HG03108 (cell line): ENCODE measurements around the gene MYO1C.
"Not testable (repeated sequence)": the region's sequence is repeated elsewhere in the genome, so short reads cannot be mapped to it uniquely, and the experiment has no call there.

Experiments used
- ATAC-seq: cut with Tn5 transposase; IDR thresholded peaks from one replicate; pipeline ENCODE4 v1.9.1; 2021; ENCODE audit warnings: moderate library complexity; ENCODE audit not compliant: unreplicated experiment

MYO1C gene, protein sequence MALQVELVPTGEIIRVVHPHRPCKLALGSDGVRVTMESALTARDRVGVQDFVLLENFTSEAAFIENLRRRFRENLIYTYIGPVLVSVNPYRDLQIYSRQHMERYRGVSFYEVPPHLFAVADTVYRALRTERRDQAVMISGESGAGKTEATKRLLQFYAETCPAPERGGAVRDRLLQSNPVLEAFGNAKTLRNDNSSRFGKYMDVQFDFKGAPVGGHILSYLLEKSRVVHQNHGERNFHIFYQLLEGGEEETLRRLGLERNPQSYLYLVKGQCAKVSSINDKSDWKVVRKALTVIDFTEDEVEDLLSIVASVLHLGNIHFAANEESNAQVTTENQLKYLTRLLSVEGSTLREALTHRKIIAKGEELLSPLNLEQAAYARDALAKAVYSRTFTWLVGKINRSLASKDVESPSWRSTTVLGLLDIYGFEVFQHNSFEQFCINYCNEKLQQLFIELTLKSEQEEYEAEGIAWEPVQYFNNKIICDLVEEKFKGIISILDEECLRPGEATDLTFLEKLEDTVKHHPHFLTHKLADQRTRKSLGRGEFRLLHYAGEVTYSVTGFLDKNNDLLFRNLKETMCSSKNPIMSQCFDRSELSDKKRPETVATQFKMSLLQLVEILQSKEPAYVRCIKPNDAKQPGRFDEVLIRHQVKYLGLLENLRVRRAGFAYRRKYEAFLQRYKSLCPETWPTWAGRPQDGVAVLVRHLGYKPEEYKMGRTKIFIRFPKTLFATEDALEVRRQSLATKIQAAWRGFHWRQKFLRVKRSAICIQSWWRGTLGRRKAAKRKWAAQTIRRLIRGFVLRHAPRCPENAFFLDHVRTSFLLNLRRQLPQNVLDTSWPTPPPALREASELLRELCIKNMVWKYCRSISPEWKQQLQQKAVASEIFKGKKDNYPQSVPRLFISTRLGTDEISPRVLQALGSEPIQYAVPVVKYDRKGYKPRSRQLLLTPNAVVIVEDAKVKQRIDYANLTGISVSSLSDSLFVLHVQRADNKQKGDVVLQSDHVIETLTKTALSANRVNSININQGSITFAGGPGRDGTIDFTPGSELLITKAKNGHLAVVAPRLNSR

DNA sequence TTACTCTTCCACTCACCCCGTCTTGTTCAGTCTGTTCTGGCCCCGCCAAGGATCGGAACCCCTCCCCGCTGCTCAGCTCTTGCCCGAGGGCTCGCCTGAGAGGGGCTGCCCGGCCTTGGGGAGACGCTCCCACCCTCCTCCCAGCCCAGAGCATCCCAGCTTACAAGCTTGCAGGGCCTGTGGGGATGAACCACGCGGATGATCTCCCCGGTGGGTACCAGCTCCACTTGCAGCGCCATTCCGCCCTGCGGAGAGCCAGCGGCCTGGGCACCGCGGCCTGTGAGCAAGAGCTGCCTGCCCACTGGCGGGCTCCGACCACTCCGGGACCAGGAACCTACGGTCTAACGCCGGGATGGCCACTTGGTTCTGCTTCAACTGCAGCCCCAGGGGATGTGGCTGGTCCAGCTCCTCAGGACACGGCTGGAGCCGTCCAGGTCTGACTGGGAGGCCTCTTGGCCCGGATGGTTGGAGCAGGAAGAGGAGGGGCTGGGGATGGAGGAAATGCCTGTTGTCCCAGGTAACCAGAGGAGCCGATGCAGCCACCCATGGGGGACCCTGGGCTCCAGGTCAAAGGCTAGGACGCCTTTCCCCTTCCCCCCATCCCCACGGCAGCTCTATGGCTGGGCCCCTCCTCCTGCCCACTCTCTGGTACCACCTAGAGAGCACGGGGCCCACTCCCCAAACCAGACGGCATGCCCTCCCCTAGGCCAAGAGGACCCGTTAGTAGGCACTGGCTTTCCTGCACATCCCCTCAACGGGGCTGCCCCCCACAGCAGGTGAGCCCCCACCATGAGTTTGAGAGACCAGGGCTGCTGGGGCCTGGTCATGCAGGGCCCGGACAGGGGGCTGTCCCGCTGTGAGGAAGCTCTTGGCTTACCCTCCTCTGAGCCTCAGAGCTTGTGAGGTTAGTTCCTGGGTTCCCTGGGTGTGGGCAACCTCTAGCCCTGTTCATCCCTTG is at the start of gene MYO1C:
MYO1C (minus strand) TSS at position 438 of the 958 bp plus-strand sequence; CDS start at position 239, 199 bp downstream.
- no peak for ATAC-seq

DNA sequence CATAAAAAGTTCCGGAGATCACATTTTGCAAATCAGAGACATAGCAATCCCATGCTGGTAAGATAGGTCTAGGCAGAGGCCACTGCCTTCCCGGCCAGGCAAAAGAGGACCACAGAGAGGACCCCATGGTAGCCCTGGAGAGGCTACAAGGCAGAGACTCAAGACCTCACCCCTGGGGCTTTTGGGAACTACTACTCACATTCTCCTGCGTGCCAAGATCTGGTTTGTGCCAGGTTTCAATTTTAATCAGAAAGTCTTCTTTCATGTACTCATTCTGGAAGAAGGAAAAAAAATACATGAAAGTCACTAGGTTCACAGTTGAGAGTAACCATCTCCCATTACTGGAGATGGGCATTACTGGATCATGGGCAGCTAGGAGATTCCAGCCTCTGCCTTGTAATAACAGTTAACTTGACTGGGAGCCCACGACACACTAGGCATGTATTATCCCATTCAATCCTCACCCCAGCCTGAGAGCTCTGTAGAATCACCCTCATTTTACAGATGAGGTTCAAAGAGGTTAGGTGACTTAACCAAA is 49.0 kb upstream of the MYO1C start:
- ATAC-seq, result no peak

DNA sequence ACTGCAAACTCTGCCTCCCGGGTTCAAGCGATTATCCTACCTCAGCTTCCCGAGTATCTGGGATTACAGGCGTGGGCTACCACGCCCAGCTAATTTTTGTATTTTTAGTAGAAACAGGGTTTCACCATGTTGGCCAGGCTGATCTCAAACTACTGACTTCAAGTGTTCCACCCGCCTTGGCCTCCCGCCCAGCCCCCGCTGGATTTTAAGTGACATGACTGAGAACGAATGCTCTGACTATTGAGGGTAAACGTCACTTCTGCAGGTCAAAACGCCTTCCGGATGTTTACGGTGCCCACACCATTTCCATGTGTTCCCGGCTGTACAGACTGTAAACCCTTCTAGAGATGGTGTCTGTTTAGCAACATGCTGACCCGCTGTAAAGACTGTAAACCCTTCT is 47.3 kb upstream of the MYO1C start:
- ATAC-seq, result no peak

GRCh38 chr17:1535737-1536136 is 43.3 kb upstream of the MYO1C start:
- ATAC-seq, result no peak

- ATAC-seq, result no peak
Measured at GRCh38 chr17:1533661-1534325, 41.3 kb upstream of the MYO1C start.

- ATAC-seq, result no peak
Measured at GRCh38 chr17:1532836-1533602, 40.5 kb upstream of the MYO1C start.

DNA sequence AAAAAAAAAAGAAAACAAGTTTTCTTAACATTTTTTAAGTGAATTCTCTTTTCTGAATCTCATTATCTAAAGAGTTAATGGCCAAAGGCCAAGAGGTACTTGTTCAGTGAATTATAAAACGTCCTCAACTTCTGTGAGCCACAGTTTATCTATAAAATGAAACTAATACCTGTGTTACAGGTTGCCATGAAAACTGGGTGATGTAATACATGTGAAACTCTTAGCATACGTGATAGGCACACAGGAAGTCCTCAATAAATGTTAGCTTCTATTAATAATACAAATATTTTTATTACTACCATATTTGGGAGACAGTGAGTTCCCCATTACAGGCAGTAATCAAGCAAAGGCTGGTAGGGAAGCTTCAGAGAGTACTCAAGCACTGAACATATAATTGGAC is 37.4 kb upstream of the MYO1C start:
- no peak for ATAC-seq

- not testable (repeated sequence) for ATAC-seq
Measured at GRCh38 chr17:1526876-1527275, 34.4 kb upstream of the MYO1C start.

GRCh38 chr17:1522626-1523025 is 30.1 kb upstream of the MYO1C start:
- no peak for ATAC-seq

DNA sequence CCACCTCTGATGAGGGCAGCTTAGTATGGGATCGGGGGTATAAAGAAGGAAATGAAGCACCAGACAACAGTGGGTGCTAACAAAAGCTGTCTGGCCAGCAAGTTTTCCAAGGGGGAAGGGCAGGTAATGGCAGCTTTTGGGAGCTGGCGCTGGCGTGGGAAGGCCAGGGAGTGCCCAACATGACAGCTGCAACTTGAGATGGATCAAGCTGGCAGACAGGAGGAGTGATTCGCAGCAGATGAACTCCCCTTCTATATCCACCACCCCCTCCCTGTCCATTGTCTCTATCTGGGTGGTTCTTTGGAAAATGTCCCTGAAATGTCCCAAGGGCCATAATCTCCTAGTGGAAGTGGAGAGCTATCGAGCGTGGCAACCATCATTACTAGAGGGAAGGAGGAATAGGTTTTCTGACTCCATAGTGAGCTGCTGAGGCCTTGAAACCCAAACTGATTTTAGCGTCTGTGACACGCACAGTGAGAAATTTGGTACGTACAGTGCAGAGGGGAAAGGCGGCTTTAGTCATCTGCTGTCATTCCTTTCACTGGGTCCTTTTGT is 28.7 kb upstream of the MYO1C start:
- no peak for ATAC-seq

GRCh38 chr17:1519678-1520077 is 27.2 kb upstream of the MYO1C start:
- no peak for ATAC-seq

- ATAC-seq, result no peak
Measured at GRCh38 chr17:1518410-1518809, 25.9 kb upstream of the MYO1C start.

GRCh38 chr17:1516388-1517161 is 24.1 kb upstream of the MYO1C start, which contains the start of gene INPP5K:
TSS of gene INPP5K (minus strand) at chr17:1516612. CDS start at chr17:1516499, 113 bp downstream.
- peak; percentile 89 for ATAC-seq

GRCh38 chr17:1515640-1516387 is 23.3 kb upstream of the MYO1C start:
- ATAC-seq, result peak; percentile 29

GRCh38 chr17:1512351-1512750 is 19.9 kb upstream of the MYO1C start:
- ATAC-seq, result no peak

GRCh38 chr17:1511756-1512321 is 19.4 kb upstream of the MYO1C start:
- no peak for ATAC-seq

- no peak for ATAC-seq
Measured at GRCh38 chr17:1511290-1511689, 18.8 kb upstream of the MYO1C start.
